Choroid plexus epithelial cell (primary cell): ENCODE results near the gene ARHGAP32.
"Not testable (repeated sequence)": the region's sequence is repeated elsewhere in the genome, so short reads cannot be mapped to it uniquely, and the experiment has no call there.

Source experiments
- DNase-seq: peaks from one replicate; pipeline ENCODE4 v3.0.0-alpha.2; 2010; ENCODE audit warnings: low read depth
- H3K4me3 ChIP-seq: 2 replicates; pipeline ENCODE4 v1.5.1; 2011; ENCODE audit warnings: low read depth, mild to moderate bottlenecking, control low read depth, low read length, moderate library complexity
- TF ChIP-seq, protein P1 (sequence below): conservative IDR thresholded peaks from 2 replicates; pipeline ENCODE4 v1.5.1; 2011; ENCODE audit warnings: low read depth, mild to moderate bottlenecking, control low read depth, inconsistent platforms, low read length, moderate library complexity

ARHGAP32 gene

DNA sequence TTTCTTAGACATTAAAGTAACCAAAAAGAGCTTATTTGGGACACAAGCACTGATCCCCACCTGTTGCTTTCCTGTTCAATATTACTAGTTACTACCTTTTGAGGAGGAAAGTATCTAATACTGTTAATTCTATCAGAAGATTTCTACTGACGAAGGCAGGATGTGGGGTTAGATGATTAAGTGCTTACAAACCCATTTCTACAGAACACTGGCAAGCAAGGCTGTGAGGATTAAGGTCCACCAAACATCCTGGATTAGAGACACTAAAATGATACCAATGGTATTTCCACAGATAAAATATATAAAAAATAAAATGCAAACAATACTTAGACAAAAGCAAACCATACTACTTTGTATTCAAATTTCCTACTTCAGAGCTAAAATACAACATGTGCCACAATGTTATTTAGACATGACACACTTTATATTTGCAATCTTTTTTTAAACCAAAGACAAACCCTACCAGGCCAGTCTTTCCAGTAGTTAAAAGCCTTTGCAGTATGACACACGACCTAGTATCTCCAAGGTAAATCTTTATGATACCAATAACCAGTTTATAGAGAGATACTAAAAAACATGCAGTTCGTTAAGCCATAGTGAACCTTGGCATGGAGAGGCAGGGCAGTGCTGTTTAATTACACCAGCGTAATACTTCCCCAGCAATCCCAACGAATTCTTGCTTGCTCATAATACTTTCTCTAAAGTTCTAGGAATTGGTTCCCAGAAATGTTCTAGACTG is 178.2 kb downstream of the ARHGAP32 start:
- no peak overlapping the region for H3K4me3 ChIP-seq
- TF ChIP-seq, protein P1, sequence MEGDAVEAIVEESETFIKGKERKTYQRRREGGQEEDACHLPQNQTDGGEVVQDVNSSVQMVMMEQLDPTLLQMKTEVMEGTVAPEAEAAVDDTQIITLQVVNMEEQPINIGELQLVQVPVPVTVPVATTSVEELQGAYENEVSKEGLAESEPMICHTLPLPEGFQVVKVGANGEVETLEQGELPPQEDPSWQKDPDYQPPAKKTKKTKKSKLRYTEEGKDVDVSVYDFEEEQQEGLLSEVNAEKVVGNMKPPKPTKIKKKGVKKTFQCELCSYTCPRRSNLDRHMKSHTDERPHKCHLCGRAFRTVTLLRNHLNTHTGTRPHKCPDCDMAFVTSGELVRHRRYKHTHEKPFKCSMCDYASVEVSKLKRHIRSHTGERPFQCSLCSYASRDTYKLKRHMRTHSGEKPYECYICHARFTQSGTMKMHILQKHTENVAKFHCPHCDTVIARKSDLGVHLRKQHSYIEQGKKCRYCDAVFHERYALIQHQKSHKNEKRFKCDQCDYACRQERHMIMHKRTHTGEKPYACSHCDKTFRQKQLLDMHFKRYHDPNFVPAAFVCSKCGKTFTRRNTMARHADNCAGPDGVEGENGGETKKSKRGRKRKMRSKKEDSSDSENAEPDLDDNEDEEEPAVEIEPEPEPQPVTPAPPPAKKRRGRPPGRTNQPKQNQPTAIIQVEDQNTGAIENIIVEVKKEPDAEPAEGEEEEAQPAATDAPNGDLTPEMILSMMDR: no peak
- no peak for DNase-seq

DNA sequence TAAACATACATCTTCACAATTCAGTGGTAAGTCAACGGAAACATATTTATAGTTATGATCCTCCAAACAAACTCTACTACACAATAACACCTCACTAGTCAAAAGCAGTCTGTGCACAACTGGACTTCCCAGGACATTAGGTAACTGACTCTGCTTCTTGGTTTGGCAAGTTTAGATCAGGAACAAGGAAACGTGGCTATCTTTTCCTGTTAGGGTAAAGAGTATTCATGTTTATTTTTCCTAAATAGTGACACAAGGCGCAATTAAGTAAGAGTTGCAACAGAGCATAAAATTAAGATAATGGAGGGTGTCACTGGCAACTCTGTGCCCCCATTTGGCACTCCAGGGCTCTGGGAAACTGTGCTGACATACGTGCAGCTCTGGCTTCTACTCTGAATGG is 179.2 kb downstream of the ARHGAP32 start:
- TF ChIP-seq, protein P1: no peak
- DNase-seq: no peak
- H3K4me3 ChIP-seq: no peak overlapping the region

DNA sequence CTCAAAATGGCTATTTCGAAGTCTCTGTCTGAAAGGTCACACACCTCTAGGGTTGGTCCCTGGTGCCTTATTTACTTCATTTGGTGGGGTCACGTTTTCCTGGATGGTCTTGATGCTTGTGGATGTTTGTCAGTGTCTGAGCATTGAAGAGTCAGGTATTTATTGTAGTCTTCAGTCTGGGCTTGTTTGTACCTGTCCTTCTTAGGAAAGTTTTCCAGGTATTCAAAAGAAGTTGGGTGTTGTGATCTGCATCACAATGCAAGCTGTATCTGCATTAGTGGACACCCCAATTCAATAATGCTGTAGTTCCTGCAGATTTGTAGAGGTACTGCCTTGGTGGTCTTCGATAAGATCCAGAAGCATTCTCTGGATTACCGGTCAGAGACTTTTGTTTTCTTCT is 186.0 kb downstream of the ARHGAP32 start:
- TF ChIP-seq, protein P1: no peak
- H3K4me3 ChIP-seq: no peak overlapping the region
- DNase-seq: no peak

DNA sequence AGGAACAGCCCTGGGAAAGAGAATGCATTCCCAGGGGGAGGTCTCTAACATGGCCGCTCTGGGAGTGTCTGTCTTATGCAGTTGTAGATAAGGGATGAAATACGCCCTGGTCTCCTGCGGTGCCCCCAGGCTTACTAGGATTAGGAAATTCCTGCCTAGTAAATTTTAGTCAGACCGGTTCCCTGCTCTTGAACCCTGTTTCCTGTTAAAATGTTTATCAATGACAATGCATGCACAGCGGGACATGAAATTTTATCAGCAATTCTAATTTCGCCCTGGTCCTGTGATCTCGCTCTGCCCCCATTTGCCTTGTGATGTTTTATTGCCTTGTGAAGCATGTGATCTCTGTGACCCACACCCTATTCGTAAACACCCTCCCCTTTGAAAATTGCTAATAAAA is 193.0 kb downstream of the ARHGAP32 start:
- DNase-seq: not testable (repeated sequence)

DNA sequence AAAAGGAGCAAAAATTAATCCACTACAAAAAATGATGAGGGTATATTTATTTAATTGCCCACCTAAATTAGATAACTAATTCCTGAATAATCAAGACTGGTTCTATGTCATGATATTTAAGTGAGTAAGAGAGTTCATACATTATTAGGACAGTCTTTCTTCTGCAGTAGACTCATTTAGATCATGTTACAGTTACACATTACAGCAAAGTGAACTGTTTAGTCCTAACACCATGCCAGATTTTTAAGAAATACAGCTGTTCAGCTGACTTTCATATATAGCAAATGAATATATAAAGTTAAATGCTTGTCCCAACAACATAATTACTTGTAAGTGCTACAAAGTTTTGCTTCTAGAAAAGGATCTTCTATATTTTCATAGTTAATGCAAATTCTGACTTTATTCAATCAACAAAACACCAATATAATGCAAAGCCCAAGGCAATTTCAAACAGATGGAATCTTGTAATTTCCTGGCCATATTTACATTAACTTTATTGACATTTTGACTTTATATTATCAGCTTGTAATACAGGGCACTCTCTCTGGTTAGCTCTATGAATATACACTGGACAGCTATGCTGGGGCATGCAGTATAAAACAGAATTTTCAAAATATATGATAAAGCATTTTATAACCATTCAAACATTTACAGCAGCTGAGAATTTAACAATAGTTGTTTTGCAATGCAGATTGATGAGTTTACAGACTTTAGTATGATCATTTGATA is 203.7 kb downstream of the ARHGAP32 start:
- TF ChIP-seq, protein P1: no peak
- H3K4me3 ChIP-seq: no peak overlapping the region
- no peak for DNase-seq

More for the DNA sequence above, 193.0 kb downstream of the ARHGAP32 start:
- H3K4me3 ChIP-seq: not testable (repeated sequence)

DNA sequence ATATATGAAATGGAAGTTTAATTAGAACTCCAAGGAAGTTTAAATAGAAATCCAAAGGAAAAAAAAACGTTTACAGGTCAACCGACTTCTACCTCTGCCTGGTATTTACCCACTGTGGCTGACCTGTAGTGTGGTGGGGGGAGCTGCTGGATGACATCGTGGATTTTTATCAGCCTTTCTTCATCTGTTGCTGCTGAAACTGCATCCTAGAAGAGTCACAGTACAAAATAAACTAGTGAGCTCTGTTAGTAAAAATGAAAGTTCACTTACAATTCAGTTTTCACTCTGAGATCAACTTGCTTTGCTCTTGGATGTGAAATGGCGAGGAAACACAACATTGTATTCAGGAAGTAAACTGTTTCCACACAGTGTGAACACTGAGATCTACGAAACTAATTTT is 206.2 kb downstream of the ARHGAP32 start:
- no peak overlapping the region for H3K4me3 ChIP-seq
- no peak for DNase-seq
- TF ChIP-seq, protein P1: no peak

DNA sequence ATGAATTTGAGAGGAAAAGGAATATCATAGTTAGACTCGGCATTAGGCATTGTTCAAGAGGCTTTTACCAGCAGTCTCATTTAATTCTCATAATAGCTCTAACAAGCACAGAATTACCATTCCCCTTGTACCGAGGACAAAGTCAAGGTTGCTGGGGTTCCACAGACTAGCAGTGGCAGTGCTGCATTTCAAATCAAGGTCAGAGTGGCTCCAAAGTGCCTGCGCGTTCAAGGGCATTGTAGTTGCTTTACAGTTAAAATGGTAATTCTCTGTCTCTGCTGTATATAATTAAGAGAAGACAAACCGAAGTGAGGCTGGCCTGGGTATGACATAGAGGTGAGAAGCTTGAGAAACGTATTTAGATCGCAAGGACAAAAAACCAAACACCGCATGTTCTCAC is 209.1 kb downstream of the ARHGAP32 start:
- TF ChIP-seq, protein P1: no peak
- DNase-seq: no peak

More for the DNA sequence above, 209.1 kb downstream of the ARHGAP32 start:
- no peak overlapping the region for H3K4me3 ChIP-seq
